ENCODE results near the gene TPCN2.

GRCh38 chr11:69083531-69084247 is 35.0 kb downstream of the TPCN2 start:
- TF ChIP-seq CTCF (IDR thresholded peaks at IDR 0.05): no peak
- TF ChIP-seq POLR2AphosphoS5 (IDR thresholded peaks at IDR 0.05; ENCODE audit: low read depth, low read length): no peak
- TF ChIP-seq, protein P1, sequence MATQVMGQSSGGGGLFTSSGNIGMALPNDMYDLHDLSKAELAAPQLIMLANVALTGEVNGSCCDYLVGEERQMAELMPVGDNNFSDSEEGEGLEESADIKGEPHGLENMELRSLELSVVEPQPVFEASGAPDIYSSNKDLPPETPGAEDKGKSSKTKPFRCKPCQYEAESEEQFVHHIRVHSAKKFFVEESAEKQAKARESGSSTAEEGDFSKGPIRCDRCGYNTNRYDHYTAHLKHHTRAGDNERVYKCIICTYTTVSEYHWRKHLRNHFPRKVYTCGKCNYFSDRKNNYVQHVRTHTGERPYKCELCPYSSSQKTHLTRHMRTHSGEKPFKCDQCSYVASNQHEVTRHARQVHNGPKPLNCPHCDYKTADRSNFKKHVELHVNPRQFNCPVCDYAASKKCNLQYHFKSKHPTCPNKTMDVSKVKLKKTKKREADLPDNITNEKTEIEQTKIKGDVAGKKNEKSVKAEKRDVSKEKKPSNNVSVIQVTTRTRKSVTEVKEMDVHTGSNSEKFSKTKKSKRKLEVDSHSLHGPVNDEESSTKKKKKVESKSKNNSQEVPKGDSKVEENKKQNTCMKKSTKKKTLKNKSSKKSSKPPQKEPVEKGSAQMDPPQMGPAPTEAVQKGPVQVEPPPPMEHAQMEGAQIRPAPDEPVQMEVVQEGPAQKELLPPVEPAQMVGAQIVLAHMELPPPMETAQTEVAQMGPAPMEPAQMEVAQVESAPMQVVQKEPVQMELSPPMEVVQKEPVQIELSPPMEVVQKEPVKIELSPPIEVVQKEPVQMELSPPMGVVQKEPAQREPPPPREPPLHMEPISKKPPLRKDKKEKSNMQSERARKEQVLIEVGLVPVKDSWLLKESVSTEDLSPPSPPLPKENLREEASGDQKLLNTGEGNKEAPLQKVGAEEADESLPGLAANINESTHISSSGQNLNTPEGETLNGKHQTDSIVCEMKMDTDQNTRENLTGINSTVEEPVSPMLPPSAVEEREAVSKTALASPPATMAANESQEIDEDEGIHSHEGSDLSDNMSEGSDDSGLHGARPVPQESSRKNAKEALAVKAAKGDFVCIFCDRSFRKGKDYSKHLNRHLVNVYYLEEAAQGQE (IDR thresholded peaks at IDR 0.05; ENCODE audit: insufficient read depth in 1 of 2, low read depth in 2 of 2, low read length in 1 of 2): no peak
